ENCODE data around the gene PAPLN.

The PAPLN gene

GRCh38 chr14:73249564-73250316 is 12.4 kb downstream of the PAPLN start:
- Histone ChIP-seq H3K27me3 (ENCODE audit: insufficient read depth, low read depth, severe bottlenecking) (no peaks in the 10 kb centered on the region), H3K9me3 (ENCODE audit: severe bottlenecking) (no peaks in the 10 kb centered on the region), H3K27ac (no peak overlapping the region), H3K36me3 (no peaks in the 10 kb centered on the region), H3K4me3 (ENCODE audit: low read depth, low read length) (no peak overlapping the region)
- no peak for DNase-seq
- TF ChIP-seq, protein P1, sequence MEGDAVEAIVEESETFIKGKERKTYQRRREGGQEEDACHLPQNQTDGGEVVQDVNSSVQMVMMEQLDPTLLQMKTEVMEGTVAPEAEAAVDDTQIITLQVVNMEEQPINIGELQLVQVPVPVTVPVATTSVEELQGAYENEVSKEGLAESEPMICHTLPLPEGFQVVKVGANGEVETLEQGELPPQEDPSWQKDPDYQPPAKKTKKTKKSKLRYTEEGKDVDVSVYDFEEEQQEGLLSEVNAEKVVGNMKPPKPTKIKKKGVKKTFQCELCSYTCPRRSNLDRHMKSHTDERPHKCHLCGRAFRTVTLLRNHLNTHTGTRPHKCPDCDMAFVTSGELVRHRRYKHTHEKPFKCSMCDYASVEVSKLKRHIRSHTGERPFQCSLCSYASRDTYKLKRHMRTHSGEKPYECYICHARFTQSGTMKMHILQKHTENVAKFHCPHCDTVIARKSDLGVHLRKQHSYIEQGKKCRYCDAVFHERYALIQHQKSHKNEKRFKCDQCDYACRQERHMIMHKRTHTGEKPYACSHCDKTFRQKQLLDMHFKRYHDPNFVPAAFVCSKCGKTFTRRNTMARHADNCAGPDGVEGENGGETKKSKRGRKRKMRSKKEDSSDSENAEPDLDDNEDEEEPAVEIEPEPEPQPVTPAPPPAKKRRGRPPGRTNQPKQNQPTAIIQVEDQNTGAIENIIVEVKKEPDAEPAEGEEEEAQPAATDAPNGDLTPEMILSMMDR (IDR thresholded peaks at IDR 0.05; ENCODE audit: low read depth, low read length): no peak

- Histone ChIP-seq H3K9me3 (ENCODE audit: severe bottlenecking) (no peaks in the 10 kb centered on the region), H3K4me3 (ENCODE audit: low read depth, low read length) (no peak overlapping the region), H3K27me3 (ENCODE audit: insufficient read depth, low read depth, severe bottlenecking) (no peaks in the 10 kb centered on the region), H3K27ac (no peak overlapping the region), H3K36me3 (no peaks in the 10 kb centered on the region)
- no peak for DNase-seq
- TF ChIP-seq, protein P1 (IDR thresholded peaks at IDR 0.05; ENCODE audit: low read depth, low read length): no peak
Observed at GRCh38 chr14:73250317-73250713, 13.0 kb downstream of the PAPLN start.

DNA sequence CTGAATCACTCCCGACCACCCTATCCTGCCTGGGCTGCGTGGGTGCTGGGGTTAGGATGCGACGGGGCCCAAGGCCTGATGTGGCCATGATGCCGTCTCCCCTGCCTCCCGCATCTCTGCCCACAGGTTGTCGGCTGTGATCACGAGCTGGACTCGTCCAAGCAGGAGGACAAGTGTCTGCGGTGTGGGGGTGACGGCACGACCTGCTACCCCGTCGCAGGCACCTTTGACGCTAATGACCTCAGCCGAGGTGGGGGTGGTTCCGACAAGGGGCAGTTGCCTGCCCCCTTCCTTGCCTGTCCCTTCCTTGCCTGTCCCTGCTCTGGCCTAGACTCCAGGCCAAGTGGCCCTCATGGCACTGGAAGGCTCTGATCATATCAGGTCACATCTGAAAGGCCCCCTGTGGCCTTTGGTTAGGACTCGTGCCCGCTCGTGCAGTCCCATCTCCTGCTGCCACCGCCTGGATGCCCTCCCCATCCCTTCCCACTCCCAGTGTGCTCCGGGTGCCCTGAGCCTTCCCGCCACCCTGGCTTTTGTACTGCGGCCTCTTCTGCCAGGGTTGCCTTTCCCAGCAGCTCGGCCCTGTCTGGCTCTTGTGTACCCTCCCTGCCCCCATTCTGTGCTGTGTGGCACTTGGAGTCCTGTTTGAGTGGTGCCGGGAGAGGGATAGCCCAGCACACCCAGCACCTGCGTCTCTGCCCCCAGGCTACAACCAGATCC is 13.6 kb downstream of the PAPLN start:
- no peaks in the 10 kb centered on the region for H3K27me3 ChIP-seq (ENCODE audit: insufficient read depth, low read depth, severe bottlenecking)
- TF ChIP-seq, protein P1 (IDR thresholded peaks at IDR 0.05; ENCODE audit: low read depth, low read length): no peak
- no peak overlapping the region for H3K27ac ChIP-seq
- no peaks in the 10 kb centered on the region for H3K36me3 ChIP-seq
- H3K9me3 ChIP-seq (ENCODE audit: severe bottlenecking): no peaks in the 10 kb centered on the region
- no peak overlapping the region for H3K4me3 ChIP-seq (ENCODE audit: low read depth, low read length)
- no peak for DNase-seq

DNA sequence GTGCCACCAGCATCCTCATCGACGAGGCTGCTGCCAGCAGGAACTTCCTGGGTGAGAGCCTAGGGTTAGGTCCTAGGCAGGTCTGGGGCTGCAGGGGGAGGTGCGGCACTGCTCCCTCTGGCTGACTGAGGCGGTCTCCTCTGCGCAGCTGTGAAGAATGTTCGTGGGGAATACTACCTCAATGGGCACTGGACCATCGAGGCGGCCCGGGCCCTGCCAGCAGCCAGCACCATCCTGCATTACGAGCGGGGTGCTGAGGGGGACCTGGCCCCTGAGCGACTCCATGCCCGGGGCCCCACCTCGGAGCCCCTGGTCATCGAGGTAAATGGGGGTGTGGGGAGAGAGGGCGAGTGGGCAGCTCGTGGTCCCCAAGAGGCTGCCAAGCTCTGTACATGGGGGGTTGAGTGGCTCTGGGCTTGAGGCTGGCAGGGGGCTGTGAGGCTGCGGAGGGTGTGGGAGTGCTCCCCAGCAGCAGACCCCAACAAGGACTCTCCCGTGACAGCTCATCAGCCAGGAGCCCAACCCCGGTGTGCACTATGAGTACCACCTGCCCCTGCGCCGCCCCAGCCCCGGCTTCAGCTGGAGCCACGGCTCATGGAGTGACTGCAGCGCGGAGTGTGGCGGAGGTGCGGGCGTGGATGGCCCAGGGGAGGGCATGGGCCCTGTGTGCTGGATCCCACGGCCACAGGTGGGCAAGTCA is 14.4 kb downstream of the PAPLN start:
- Histone ChIP-seq H3K27me3 (ENCODE audit: insufficient read depth, low read depth, severe bottlenecking) (no peaks in the 10 kb centered on the region), H3K36me3 (no peaks in the 10 kb centered on the region), H3K27ac (no peak overlapping the region), H3K4me3 (ENCODE audit: low read depth, low read length) (no peak overlapping the region), H3K9me3 (ENCODE audit: severe bottlenecking) (no peaks in the 10 kb centered on the region)
- TF ChIP-seq, protein P1 (IDR thresholded peaks at IDR 0.05; ENCODE audit: low read depth, low read length): no peak
- no peak for DNase-seq

DNA sequence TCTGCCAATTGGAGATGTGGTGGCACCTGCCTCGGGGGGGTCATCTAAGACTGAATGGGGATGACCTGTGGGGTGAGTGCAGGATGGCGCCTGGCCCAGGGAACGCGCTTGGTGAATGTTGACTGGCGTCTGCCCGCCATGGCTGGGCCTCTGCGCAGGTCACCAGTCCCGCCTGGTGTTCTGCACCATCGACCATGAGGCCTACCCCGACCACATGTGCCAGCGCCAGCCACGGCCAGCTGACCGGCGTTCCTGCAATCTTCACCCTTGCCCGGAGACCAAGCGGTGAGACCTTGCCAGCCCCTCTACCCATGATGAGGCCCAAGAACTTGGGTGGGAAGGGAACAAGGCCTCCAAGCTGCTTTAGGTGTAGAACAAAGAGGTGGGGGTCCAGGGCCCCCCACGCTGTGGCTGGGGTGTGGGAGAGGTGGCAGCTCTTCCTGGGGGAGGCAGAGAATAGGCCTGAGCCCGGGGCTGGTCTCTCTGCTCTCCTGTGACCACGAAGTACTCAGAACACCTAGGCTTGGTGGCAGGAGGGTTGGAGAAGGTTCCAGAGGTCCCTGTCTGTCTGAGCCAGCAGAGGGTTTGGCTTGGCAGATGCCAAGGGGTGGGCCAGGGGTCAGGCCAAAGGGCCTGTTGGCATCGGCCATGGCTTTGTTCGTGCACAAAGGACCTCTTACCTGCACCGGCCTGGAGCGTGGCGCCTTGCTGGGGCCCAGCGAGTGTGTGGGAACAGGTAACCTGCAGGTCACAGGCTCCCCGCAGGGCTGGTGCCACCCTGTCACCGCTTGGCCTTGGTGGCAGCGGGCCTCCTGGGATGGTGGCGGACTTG is 15.4 kb downstream of the PAPLN start:
- H3K27ac ChIP-seq: no peak overlapping the region
- H3K4me3 ChIP-seq (ENCODE audit: low read depth, low read length): no peak overlapping the region
- H3K36me3 ChIP-seq: no peaks in the 10 kb centered on the region
- no peaks in the 10 kb centered on the region for H3K27me3 ChIP-seq (ENCODE audit: insufficient read depth, low read depth, severe bottlenecking)
- no peak for DNase-seq
- TF ChIP-seq, protein P1 (IDR thresholded peaks at IDR 0.05; ENCODE audit: low read depth, low read length): no peak
- H3K9me3 ChIP-seq (ENCODE audit: severe bottlenecking): no peaks in the 10 kb centered on the region

Measured in WERI-Rb-1 (cell line).